Motor neuron (in vitro differentiated cells): ENCODE measurements around the gene FFAR3. TPM values are rescaled to one million over a fixed set of nuclear protein-coding genes. Genes with fewer than 3 reads are reported as not detected.

Experiments
- ATAC-seq, 8 experiments: fragments of 200-7000 bp; cut with Tn5 transposase; replicated peaks in 6 of 8; 2 replicates each; pipeline ENCODE4 v1.8.0; 2021; ENCODE audit warnings: mild to moderate bottlenecking in 8 of 8, moderate library complexity in 8 of 8
- H3K27ac ChIP-seq, 2 donors: fragments of 250-450 bp; sonication (Bioruptor Pico); 2 replicates each; pipeline ENCODE4 v1.9.0; 2021; ENCODE audit warnings: antibody characterized with exemption in 2 of 2, mild to moderate bottlenecking in 2 of 2, moderate library complexity in 1 of 2
- H3K4me1 ChIP-seq, 2 donors: fragments of 250-450 bp; sonication (Bioruptor Pico); replicated peaks in 1 of 2; 2 replicates each; pipeline ENCODE4 v1.6.1; 2021; ENCODE audit warnings: antibody characterized with exemption in 2 of 2, mild to moderate bottlenecking in 2 of 2, moderate library complexity in 1 of 2
- H3K4me3 ChIP-seq, 5 donors: fragments of 250-450 bp; sonication (Bioruptor Pico); 2 replicates each; pipeline ENCODE4 v1.9.0; 2021; ENCODE audit warnings: antibody characterized with exemption in 5 of 5, mild to moderate bottlenecking in 5 of 5, moderate library complexity in 4 of 5
- WGBS, 10 experiments: fragments of 450-650 bp; shearing (Covaris generic); methylation state at CpG; one replicate each; pipeline ENCODE4 v1.0.0; 2022; 5-methylcytosine and 5-hydroxymethylcytosine counted together
- in situ Hi-C, 9 experiments: fragments of 400-800 bp; cut with MboI; loops; one replicate each; pipeline ENCODE4 v1.15.0; 2021; ENCODE audit warnings: low sequenced_read_pairs in 9 of 9, low pct_unique_long_range_greater_than_20kb in 2 of 9; ENCODE audit not compliant: unreplicated experiment in 9 of 9
- total RNA-seq, 8 experiments: library from RNA; unstranded; fragments of 300-600 nt; gene quantifications; 2 replicates each; pipeline versions ENCODE4 v1.2.3 to v1.2.4, GENCODE V29; 2022

FFAR3 gene, protein sequence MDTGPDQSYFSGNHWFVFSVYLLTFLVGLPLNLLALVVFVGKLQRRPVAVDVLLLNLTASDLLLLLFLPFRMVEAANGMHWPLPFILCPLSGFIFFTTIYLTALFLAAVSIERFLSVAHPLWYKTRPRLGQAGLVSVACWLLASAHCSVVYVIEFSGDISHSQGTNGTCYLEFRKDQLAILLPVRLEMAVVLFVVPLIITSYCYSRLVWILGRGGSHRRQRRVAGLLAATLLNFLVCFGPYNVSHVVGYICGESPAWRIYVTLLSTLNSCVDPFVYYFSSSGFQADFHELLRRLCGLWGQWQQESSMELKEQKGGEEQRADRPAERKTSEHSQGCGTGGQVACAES
- total RNA-seq: under 1 TPM in 2 of 8 experiments, not detected in 6; 0.31 to 0.52 TPM

DNA sequence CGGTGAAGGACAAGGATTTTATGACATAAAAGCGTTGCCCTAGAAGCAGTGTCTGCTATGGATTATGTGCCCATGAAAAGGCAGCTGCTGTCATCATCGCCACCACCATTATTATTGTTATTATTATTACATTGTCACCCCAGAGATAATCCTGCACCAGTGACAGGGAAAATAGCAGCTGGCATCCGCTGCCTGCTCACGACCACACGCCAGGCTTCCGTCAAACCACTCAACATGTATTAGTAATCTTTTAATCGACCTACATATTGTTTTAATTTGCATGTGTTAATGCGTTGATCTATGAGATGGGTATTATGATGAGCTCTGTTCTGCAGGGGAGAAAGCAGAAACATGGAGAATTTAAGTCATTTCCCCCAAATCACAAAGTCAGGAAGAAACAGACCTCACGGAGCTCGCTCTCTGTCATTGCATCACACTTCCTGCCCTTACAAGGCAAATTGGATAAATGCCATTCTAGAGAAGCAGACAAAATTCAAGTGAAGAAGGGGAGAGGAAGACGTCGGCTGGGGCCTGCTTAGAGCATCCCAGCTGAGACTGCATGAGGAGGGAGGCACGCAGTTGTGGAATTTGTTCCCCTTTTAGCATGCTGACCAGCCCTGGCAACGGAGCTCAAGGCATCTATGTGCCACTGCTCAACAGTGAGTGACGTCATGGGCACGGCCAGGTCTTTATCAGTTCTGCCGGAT, at the start of gene FFAR3:
Gene FFAR3 (plus strand): TSS at position 594 of the 707 bp plus-strand sequence. CDS start 431 bp downstream, outside the sequence.
- H3K4me3 ChIP-seq: no peak within 1 kb of the TSS
- no peaks in the 10 kb centered on the region for H3K4me1 ChIP-seq
- no peak within 1 kb of the TSS for H3K27ac ChIP-seq
- peak in 3 of 8 experiments; percentile 41 to 81 (median 50) for ATAC-seq
- in situ Hi-C loops: loop anchor here in 2 of 9 experiments (25.0 kb wide), 2 partner anchors 104 to 129 kb away; partner anchors contain the start of gene KRTDAP (in 1 of the 2)
- 2 to 100% (median 67%) methylated on average over 1 to 13 of the region's 18 CpGs; no CpG with 5 or more reads in 1 of the 10 experiments for WGBS, 10 experiments

DNA sequence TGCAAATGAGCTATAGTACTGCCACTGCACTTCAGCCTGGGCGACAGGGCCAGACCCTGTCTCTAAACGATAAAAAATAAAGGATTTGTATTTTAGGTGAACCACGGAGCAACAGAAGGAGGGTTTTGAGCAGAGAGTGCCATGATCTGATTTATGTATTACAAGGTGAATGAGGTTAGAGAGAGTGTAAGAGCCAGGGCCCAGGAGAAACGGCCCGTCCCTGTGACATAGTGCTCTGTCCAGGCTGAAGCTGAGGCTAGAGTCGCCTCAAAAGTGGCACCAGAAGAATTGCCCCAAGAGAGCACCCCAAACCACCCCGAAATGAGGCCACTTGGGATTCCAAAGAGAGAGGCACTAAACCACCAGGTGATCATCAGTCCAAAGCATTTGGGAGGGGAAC, 49.4 kb upstream of the FFAR3 start:
- peak in 5 of 8 experiments; percentile 18 to 62 (median 44) for ATAC-seq
- peaks cover 11 to 13% of the 10 kb centered on the region in 2 donors for H3K4me1 ChIP-seq
- no peak overlapping the region for H3K27ac ChIP-seq
- in situ Hi-C loops: no loop called here
- no peak overlapping the region for H3K4me3 ChIP-seq
- 0 to 83% (median 63%) methylated on average over 1 to 7 of the region's 7 CpGs; no CpG with 5 or more reads in 1 of the 10 experiments for WGBS, 10 experiments

DNA sequence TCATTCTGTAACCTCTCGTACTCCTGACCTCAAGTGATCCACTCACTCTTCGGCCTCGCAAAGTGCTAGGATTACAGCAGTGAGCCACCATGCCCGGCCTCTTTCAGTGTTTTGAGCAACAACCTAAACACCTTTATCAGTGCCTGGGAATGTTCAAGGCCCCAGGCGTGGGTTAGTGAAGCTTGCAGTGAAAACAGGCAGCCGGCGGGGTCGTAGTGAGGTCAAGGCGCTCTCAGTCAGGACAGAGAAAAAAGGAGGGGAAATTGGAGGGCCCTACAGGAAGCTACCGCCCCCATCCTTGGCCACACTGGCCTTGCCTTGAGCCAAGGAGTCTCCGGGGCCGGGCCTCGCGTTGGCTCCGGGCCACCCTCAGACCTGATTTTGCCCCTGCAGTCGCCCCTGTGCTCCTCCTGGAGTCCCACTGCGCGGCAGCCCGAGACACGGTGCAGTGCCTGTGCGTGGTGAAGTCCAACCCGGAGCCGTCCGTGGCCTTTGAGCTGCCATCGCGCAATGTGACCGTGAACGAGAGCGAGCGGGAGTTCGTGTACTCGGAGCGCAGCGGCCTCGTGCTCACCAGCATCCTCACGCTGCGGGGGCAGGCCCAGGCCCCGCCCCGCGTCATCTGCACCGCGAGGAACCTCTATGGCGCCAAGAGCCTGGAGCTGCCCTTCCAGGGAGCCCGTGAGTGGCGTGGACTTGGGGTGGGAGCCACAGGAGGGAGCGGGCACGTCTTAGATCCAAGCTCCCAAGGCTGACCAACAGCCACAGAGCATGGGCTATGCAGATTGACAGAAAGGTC, 48.6 kb upstream of the FFAR3 start:
- H3K4me3 ChIP-seq: no peak overlapping the region
- WGBS, 10 experiments: 20 to 90% (median 80%) methylated on average over 1 to 9 of the region's 47 CpGs
- peaks cover 11 to 13% of the 10 kb centered on the region in 2 donors for H3K4me1 ChIP-seq
- in situ Hi-C loops: no loop called here
- peak in 5 of 8 experiments; percentile 11 to 75 (median 68) for ATAC-seq
- H3K27ac ChIP-seq: peak overlapping the region in 1 of 2 donors; percentile 12

DNA sequence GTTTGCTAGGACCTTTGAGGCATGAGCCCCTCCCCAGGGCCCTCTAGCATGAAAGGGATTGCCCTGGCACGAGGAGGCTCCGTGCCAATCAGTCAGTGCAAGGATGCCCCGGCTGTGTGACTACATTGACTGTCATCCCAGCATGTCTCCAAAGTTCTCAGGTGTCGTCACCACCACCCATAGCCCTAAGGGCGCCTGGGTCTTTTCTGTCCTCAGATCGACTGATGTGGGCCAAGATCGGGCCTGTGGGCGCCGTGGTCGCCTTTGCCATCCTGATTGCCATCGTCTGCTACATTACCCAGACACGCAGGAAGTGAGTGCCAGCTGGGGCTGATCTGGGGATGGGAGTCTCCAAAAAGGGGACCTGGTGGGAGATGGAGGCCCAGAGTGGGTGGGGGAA, 47.9 kb upstream of the FFAR3 start:
- Histone ChIP-seq H3K4me3 (no peak overlapping the region), H3K27ac (no peak overlapping the region), H3K4me1 (peaks cover 11 to 13% of the 10 kb centered on the region in 2 donors)
- ATAC-seq: no peak
- in situ Hi-C loops: no loop called here
- WGBS, 10 experiments: 67 to 100% (median 91%) methylated on average over 2 to 4 of the region's 12 CpGs; no CpG with 5 or more reads in 7 of the 10 experiments

DNA sequence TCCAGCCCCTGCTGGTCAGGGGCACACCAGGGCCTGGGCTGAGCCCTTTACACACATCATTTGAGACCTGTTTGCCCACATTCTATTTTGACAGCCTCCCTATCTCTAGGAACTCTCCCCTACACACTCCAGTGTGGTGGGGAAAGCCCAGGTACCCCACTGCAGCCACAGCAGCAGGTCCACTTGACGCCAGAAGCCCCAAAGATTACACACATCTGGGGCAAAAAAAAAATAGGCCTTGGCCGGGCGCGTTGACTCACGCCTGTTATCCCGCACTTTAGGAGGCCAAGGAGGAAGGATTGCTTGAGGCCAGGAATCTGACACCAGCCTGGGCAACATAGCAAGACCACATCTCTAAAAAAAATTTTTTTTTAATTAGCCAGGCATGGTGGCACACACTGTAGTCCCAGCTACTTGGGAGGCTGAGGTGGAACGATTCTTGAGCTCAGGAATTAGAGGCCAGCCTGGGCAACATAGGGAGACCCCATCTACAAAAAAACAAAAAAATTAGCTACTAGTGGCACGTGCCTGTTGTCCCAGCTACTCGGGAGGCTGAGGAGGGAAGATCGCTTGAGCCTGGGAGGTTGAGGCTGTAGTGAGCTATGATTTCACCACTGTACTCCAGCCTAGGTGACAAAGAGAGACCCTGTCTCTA, 47.3 kb upstream of the FFAR3 start:
- Histone ChIP-seq H3K4me1 (peaks cover 11 to 13% of the 10 kb centered on the region in 2 donors), H3K27ac (no peak overlapping the region), H3K4me3 (no peak overlapping the region)
- ATAC-seq: no peak
- 50 to 93% (median 86%) methylated on average over 1 to 6 of the region's 10 CpGs; no CpG with 5 or more reads in 2 of the 10 experiments for WGBS, 10 experiments
- in situ Hi-C loops: no loop called here

DNA sequence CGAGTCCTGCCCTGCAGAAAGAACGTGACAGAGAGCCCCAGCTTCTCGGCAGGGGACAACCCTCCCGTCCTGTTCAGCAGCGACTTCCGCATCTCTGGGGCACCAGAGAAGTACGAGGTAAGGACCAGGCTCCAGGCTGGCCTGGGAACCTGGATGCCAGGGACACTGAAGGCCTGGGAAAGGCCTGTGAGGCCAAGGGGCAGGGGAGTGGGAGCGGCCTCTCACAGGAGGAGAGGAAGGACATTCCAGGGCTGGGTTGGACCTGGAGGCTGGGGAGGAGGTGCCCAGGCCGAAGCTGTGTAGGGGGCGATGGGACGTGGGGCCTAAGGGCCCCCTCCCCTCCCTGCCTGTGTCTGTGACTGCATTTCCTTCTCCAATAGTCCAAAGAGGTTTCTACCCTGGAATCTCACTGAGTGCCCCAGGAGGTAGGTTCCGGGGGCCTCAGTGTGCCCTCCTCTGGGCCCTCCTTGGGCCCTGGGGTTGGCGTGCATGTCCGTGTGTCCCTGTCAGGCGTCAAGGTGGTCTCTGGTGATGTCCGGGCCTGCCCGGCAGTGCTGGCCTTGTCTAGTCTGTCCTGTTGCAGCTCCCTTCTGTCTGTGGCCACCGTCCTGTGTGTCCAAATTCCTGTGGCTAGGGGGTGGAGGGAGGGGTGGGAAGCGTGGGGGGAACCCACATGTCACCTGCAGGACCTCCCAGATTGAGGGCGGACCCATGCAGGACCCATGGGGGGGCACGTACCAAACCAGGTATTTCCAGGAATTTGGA, 46.2 kb upstream of the FFAR3 start:
- 86 to 100% methylated on average over 1 to 4 of the region's 21 CpGs; no CpG with 5 or more reads in 8 of the 10 experiments for WGBS, 10 experiments
- ATAC-seq: no peak
- Histone ChIP-seq H3K4me1 (peaks cover 13 to 18% of the 10 kb centered on the region in 2 donors), H3K27ac (no peak overlapping the region), H3K4me3 (no peak overlapping the region)
- in situ Hi-C loops: no loop called here

DNA sequence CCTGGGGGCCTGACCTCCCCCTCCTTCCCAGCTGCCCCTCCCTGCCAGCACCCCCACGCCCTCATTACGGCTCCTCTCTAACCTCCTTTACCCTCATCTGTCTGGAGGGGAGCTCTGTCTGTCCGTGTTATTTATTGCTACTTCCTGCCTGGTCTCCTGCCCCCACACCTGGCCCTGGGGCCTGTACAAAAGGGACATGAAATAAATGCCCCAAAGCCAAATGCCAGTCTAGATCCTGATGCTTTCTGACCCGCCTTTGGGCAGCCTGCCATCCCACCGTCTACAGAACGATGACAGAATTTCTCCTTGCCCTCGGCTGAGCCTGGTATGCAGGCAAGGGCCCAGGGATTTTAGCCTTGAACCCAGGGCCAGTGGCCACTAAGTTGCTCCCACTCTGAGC, 44.7 kb upstream of the FFAR3 start:
- Histone ChIP-seq H3K27ac (no peak overlapping the region), H3K4me1 (peaks cover 13 to 22% of the 10 kb centered on the region in 2 donors), H3K4me3 (no peak overlapping the region)
- 40 to 95% (median 89%) methylated on average over 2 to 3 of the region's 7 CpGs; no CpG with 5 or more reads in 7 of the 10 experiments for WGBS, 10 experiments
- ATAC-seq: no peak
- in situ Hi-C loops: no loop called here

DNA sequence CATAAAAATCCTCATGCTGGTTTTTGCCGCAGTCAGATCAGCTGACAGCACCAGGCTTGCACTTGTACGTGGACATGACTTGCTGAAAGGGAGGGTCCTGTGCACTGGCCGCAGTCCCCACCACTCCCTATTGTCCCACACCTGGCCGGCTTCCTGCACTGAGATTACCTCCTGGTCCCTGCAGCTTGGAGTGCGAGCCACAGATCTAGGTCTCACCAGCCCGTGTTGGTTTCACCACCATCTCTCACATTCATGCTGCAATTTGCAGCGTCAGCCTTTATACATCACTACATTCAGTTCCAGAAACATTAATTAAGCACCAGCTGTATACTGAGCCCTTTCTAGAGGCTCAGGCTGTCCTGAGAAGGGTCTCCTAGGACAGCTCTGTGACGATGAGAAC, 44.2 kb upstream of the FFAR3 start:
- WGBS, 10 experiments: 33 to 87% (median 83%) methylated on average over 1 to 5 of the region's 8 CpGs; no CpG with 5 or more reads in 5 of the 10 experiments
- ATAC-seq: no peak
- Histone ChIP-seq H3K4me1 (peaks cover 12 to 23% of the 10 kb centered on the region in 2 donors), H3K27ac (no peak overlapping the region), H3K4me3 (no peak overlapping the region)
- in situ Hi-C loops: no loop called here

DNA sequence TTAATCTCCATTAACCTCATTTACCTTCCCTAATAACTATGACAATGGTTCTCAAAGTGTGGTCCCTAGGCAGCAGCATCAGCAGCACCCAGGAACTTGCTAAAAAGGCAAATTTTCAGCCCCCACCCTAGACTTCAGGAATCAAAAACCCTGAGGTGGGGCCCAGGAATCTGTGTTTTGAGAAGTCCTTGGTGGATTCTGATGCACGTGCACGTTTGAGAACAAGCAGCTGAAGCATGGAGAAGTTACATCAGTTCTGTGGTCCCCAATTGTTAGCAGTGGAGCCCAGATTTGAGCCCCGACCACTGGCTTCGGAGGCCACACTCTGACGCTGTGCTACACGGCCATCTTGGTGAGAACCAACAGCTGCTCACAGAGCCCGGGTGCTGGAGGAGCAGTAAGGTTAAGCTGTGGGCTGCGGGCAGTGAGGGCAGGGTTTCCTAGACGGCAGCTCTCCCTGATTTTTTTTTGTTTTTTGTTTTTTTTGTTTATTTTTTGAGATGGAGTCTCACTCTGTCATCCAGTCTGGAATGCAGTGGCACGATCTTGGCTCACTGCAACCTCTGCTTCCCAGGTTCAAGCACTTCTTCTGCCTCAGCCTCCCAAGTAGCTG, 43.3 kb upstream of the FFAR3 start:
- Histone ChIP-seq H3K4me3 (no peak overlapping the region), H3K4me1 (peaks cover 12 to 23% of the 10 kb centered on the region in 2 donors), H3K27ac (no peak overlapping the region)
- in situ Hi-C loops: no loop called here
- no peak for ATAC-seq
- WGBS, 10 experiments: 52 to 100% (median 86%) methylated on average over 1 to 10 of the region's 10 CpGs; no CpG with 5 or more reads in 2 of the 10 experiments

DNA sequence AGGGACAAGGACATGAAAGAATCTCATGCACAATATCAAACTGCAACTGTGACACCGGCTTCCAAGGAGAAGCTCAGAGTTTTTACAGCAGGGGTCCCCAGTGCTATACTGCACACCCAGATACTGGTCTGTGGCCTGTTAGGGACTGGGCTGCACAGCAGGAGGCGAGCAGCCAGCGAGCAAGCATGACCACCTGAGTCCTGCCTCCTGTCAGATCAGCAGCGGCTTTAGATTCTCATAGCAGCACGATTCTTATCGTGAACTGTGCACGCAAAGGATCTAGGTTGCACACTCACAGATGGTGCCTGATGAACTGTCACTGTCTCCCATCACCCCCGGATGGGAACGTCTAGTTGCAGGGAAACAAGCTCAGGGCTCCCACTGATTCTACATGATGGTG, 42.4 kb upstream of the FFAR3 start:
- in situ Hi-C loops: no loop called here
- Histone ChIP-seq H3K4me3 (no peak overlapping the region), H3K27ac (no peak overlapping the region), H3K4me1 (peaks cover 19 to 25% of the 10 kb centered on the region in 2 donors)
- peak in 1 of 8 experiments; percentile 18 for ATAC-seq
- 70 to 85% (median 83%) methylated on average over 2 to 6 of the region's 9 CpGs; no CpG with 5 or more reads in 6 of the 10 experiments for WGBS, 10 experiments

DNA sequence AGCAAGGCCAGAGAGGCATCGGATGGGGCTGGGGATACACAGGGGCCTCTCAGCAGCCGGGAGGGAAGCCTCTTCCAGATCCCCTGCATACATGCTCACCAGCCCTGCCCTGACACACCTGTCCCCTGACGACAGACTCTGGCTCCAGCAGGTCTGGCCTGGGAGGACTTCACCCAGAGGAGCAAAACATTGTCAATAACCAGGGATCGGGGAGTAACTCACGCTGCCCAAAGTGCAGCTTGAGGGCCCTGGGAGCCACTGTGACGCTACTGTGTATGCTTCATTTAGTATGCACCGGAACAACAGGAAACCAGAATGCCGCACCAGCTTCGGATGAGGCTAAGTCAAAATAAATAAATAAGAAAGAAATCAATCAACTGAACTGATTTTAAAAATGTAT, 41.7 kb upstream of the FFAR3 start:
- no peak for ATAC-seq
- no peak overlapping the region for H3K27ac ChIP-seq
- no peak overlapping the region for H3K4me3 ChIP-seq
- whole genome bisulfite sequencing, 10 experiments: 40 to 100% (median 91%) methylated on average over 1 to 9 of the region's 9 CpGs; no CpG with 5 or more reads in 2 of the 10 experiments
- peaks cover 19 to 25% of the 10 kb centered on the region in 2 donors for H3K4me1 ChIP-seq
- in situ Hi-C loops: no loop called here
